BLaER1 (cell line): Measurements from ENCODE around the gene ADRA2A.

ENCODE experiments used
- H3K27ac ChIP-seq: shearing (Covaris generic); formaldehyde crosslinking; 2 replicates; pipeline ENCODE4 v1.8.1; 2022
- H3K27me3 ChIP-seq: shearing (Covaris generic); formaldehyde crosslinking; 2 replicates; pipeline ENCODE4 v1.8.1; 2022
- H3K36me3 ChIP-seq: shearing (Covaris generic); formaldehyde crosslinking; 2 replicates; pipeline ENCODE4 v1.8.1; 2022
- H3K4me1 ChIP-seq: shearing (Covaris generic); formaldehyde crosslinking; 2 replicates; pipeline ENCODE4 v1.8.1; 2022
- H3K4me2 ChIP-seq: shearing (Covaris generic); formaldehyde crosslinking; 2 replicates; pipeline ENCODE4 v1.8.1; 2022
- H3K4me3 ChIP-seq: shearing (Covaris generic); formaldehyde crosslinking; 2 replicates; pipeline ENCODE4 v1.8.1; 2022
- H3K9ac ChIP-seq: shearing (Covaris generic); formaldehyde crosslinking; 2 replicates; pipeline ENCODE4 v1.8.1; 2022
- H3K9me3 ChIP-seq: shearing (Covaris generic); formaldehyde crosslinking; 2 replicates; pipeline ENCODE4 v1.8.1; 2022
- H4K20me1 ChIP-seq: shearing (Covaris generic); formaldehyde crosslinking; 2 replicates; pipeline ENCODE4 v1.8.1; 2022
- Cebpa-rat ChIP-seq: shearing (Covaris generic); IDR thresholded peaks from 2 replicates; pipeline ENCODE4 v1.8.1; 2022

The ADRA2A gene

DNA sequence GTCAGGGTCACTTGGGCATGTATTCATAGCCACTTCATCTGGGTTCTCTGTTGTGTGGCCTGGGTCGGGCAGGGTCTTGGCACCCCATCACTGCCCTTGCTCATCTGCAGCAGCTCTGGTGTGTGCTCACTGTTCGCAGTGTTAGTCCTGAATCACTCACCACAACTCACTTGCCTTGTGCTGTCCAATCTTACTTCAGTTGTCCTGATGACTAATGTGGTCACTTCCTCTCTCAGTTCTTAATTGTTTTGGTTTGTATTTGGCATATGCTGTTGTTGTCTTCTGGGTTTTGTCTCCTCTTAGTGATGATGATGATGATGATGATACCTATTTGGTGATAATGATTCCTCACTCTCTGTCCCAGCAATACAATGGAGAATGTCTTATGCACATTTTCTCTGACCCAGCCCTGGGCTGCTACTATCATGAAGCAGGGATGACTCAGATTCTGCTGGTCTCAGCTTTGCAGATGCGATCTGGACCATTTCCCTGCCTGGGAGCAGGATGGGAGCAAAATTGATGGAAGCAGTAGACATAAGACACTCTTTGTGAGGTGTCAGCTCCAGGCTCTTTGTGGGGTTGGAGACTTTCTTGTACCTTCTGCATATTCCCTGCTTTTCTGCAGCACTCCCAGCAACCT lies 17.0 kb downstream of the ADRA2A start:
- H3K27me3 ChIP-seq = no peaks in the 10 kb centered on the region
- TF ChIP-seq Cebpa-rat = no peak
- H3K4me2 ChIP-seq = no peak overlapping the region

DNA sequence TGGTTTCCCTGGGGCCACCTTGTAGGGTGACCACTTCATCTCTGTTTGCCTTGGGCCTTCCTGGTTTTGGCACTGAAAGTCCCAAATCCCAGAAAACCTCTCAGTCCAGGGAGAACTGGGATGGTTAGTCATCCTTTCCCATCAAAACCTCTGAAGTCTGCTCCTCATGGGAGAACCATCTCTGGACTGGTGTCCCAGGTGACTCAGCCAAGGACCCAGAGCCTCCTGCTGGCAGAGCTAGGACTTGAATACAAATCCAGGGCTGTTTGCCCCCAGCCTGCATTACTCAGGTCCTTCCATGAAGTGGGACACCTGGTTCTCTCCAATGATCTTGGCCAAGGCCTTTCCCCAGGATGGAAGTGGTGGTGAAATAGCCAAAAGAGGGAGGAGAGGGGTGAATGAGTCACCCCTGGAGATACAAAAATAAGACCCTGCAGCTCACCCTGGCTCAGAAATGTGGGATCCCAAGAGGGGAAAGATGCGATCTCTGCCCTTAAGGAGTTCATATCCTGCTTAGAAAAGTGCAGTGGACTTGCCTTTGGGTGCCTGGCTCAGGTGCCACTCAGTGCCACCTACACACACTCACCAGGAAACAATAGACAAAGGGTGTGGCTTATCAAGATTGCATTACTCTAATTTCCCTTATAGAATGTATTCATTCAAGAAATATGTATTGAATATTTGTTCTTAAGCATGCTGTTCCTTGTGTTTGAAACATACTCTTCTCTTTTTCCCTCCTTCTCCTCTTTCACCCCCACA lies 22.0 kb downstream of the ADRA2A start:
- Histone ChIP-seq H3K4me2 (no peak overlapping the region), H3K9ac (no peak overlapping the region), H3K4me3 (no peak overlapping the region), H4K20me1 (no peaks in the 10 kb centered on the region), H3K27me3 (no peaks in the 10 kb centered on the region), H3K27ac (no peak overlapping the region), H3K9me3 (no peaks in the 10 kb centered on the region), H3K4me1 (no peaks in the 10 kb centered on the region), H3K36me3 (no peaks in the 10 kb centered on the region)
- no peak for TF ChIP-seq Cebpa-rat

More for the DNA sequence above, 17.0 kb downstream of the ADRA2A start:
- H3K4me3 ChIP-seq = no peak overlapping the region
- H4K20me1 ChIP-seq = no peaks in the 10 kb centered on the region
- no peaks in the 10 kb centered on the region for H3K9me3 ChIP-seq
- H3K36me3 ChIP-seq = no peaks in the 10 kb centered on the region
- H3K4me1 ChIP-seq = no peaks in the 10 kb centered on the region
- no peak overlapping the region for H3K9ac ChIP-seq
- no peak overlapping the region for H3K27ac ChIP-seq

DNA sequence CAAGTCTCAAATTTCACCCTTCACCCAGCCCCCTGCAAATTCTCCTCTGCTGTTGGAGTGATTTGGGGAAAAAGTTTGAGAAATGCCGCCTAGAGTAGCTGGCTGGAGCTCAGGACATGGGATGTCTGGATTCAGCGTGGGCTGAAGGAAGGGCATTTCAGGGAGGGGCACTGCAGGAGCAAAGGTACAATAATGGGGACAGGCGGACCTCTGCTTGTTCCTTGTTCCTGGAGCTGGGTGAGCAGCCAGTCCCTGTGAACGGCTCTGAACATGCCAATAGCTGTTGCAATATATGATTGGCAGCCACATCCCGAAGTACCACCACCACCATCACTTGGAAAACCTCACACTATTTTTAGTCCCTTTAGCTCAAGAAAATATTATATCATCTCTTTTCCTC lies 23.4 kb downstream of the ADRA2A start:
- Histone ChIP-seq H4K20me1 (no peaks in the 10 kb centered on the region), H3K9ac (no peak overlapping the region), H3K4me2 (no peak overlapping the region), H3K4me1 (no peaks in the 10 kb centered on the region), H3K9me3 (no peaks in the 10 kb centered on the region), H3K4me3 (no peak overlapping the region), H3K27me3 (no peaks in the 10 kb centered on the region), H3K27ac (no peak overlapping the region), H3K36me3 (no peaks in the 10 kb centered on the region)
- TF ChIP-seq Cebpa-rat = no peak

DNA sequence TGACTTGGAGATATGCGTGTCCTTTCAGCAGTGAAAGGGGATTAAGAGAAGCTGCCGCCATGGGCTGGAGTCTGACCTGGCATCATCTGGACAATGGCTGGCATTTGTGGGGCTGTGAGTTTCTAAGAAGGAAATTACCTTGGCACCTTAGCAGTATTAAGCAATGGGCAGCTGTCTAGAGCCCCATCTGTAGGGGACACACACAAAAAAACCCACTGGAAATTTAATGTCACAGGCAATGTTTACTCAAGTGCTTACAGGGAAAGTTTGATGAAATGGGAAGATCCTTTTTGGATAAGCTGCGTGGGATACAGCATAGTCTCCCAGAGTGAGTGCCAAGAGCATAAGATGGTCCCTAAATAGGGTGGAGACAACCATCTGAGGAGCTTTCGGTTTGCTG lies 25.0 kb downstream of the ADRA2A start:
- H3K27ac ChIP-seq = no peak overlapping the region
- H4K20me1 ChIP-seq = no peaks in the 10 kb centered on the region
- H3K9me3 ChIP-seq = no peaks in the 10 kb centered on the region
- H3K9ac ChIP-seq = no peak overlapping the region
- no peaks in the 10 kb centered on the region for H3K36me3 ChIP-seq
- H3K27me3 ChIP-seq = no peaks in the 10 kb centered on the region
- H3K4me1 ChIP-seq = no peaks in the 10 kb centered on the region
- no peak overlapping the region for H3K4me2 ChIP-seq
- H3K4me3 ChIP-seq = no peak overlapping the region
- no peak for TF ChIP-seq Cebpa-rat

GRCh38 chr10:111102359-111102837 lies 25.6 kb downstream of the ADRA2A start:
- no peaks in the 10 kb centered on the region for H3K9me3 ChIP-seq
- TF ChIP-seq Cebpa-rat = no peak

GRCh38 chr10:111103196-111103840 lies 26.5 kb downstream of the ADRA2A start:
- no peak overlapping the region for H3K4me2 ChIP-seq
- no peaks in the 10 kb centered on the region for H3K27me3 ChIP-seq
- no peak overlapping the region for H3K27ac ChIP-seq
- no peaks in the 10 kb centered on the region for H3K9me3 ChIP-seq
- no peaks in the 10 kb centered on the region for H3K4me1 ChIP-seq
- TF ChIP-seq Cebpa-rat = no peak
- no peak overlapping the region for H3K9ac ChIP-seq
- no peak overlapping the region for H3K4me3 ChIP-seq
- H3K36me3 ChIP-seq = no peaks in the 10 kb centered on the region
- H4K20me1 ChIP-seq = no peaks in the 10 kb centered on the region

More at GRCh38 chr10:111102359-111102837, 25.6 kb downstream of the ADRA2A start:
- H3K4me2 ChIP-seq = no peak overlapping the region
- no peaks in the 10 kb centered on the region for H3K36me3 ChIP-seq
- no peaks in the 10 kb centered on the region for H3K27me3 ChIP-seq
- no peaks in the 10 kb centered on the region for H4K20me1 ChIP-seq
- H3K4me1 ChIP-seq = no peaks in the 10 kb centered on the region
- no peak overlapping the region for H3K9ac ChIP-seq
- no peak overlapping the region for H3K27ac ChIP-seq
- H3K4me3 ChIP-seq = no peak overlapping the region

DNA sequence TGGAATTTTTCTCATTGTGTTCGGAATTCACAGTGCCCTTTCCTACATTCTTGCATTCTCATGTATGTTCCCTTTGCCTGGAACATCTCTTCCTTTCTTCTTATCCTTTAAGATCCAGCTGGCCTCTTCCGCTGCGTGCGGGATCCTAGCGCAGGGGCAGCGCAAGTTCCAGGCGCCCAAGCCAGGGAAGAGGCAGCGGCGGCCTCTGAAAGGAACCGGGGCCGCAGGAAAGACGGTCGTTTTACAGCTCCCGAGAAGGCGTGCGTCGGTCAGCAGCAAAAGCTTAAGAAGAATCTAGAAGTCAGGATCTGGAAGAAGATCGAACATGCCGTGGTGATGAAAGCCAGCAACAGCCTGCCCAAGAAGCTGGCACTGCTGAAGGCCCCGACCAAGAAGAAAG lies 28.0 kb downstream of the ADRA2A start:
- no peaks in the 10 kb centered on the region for H3K36me3 ChIP-seq
- H3K27ac ChIP-seq = no peak overlapping the region
- no peaks in the 10 kb centered on the region for H3K27me3 ChIP-seq
- no peaks in the 10 kb centered on the region for H3K9me3 ChIP-seq
- H3K9ac ChIP-seq = no peak overlapping the region
- H3K4me2 ChIP-seq = no peak overlapping the region
- H4K20me1 ChIP-seq = no peaks in the 10 kb centered on the region
- no peak overlapping the region for H3K4me3 ChIP-seq
- no peak for TF ChIP-seq Cebpa-rat
- no peaks in the 10 kb centered on the region for H3K4me1 ChIP-seq

DNA sequence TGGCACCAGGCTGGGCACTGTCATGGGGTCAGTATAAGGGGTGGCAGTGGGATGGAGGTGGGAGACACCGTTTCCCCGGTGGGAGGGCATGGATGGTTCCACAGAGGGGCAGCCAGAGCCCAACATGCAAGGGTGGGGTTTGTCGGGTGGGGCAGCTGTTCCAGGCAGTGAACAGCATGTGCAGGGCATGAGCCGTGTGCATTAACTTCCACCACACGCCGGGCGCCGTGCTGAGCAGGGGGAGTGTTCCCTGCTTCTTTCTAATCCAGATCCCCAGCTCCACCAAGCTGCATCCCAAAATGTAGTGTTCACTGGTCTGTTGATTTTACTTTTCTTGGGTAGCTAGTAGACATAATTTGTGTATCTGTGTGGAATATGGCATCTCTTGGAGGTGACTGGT lies 29.3 kb downstream of the ADRA2A start:
- TF ChIP-seq Cebpa-rat = no peak
- no peak overlapping the region for H3K27ac ChIP-seq
- H3K4me2 ChIP-seq = no peak overlapping the region
- H3K4me1 ChIP-seq = no peaks in the 10 kb centered on the region
- H3K27me3 ChIP-seq = no peaks in the 10 kb centered on the region
- no peaks in the 10 kb centered on the region for H4K20me1 ChIP-seq
- H3K9ac ChIP-seq = no peak overlapping the region
- no peak overlapping the region for H3K4me3 ChIP-seq
- H3K36me3 ChIP-seq = no peaks in the 10 kb centered on the region
- no peaks in the 10 kb centered on the region for H3K9me3 ChIP-seq

- Histone ChIP-seq H3K27ac (no peak overlapping the region), H4K20me1 (no peaks in the 10 kb centered on the region)
- TF ChIP-seq Cebpa-rat = no peak
Observed at GRCh38 chr10:111107023-111107422, 30.2 kb downstream of the ADRA2A start.

GRCh38 chr10:111107846-111108245 lies 31.0 kb downstream of the ADRA2A start:
- no peaks in the 10 kb centered on the region for H4K20me1 ChIP-seq
- no peaks in the 10 kb centered on the region for H3K9me3 ChIP-seq
- H3K36me3 ChIP-seq = no peaks in the 10 kb centered on the region
- no peak for TF ChIP-seq Cebpa-rat
- no peak overlapping the region for H3K27ac ChIP-seq
- no peak overlapping the region for H3K9ac ChIP-seq
- H3K4me2 ChIP-seq = no peak overlapping the region
- H3K4me3 ChIP-seq = no peak overlapping the region
- H3K4me1 ChIP-seq = no peaks in the 10 kb centered on the region
- no peaks in the 10 kb centered on the region for H3K27me3 ChIP-seq

More at GRCh38 chr10:111107023-111107422, 30.2 kb downstream of the ADRA2A start:
- Histone ChIP-seq H3K4me1 (no peaks in the 10 kb centered on the region), H3K4me2 (no peak overlapping the region), H3K4me3 (no peak overlapping the region), H3K9me3 (no peaks in the 10 kb centered on the region), H3K9ac (no peak overlapping the region), H3K27me3 (no peaks in the 10 kb centered on the region), H3K36me3 (no peaks in the 10 kb centered on the region)
